AG09319 (cell line): ENCODE measurements around the gene RRP36.

Source experiments
- DNase-seq: peaks from one replicate; pipeline ENCODE4 v3.0.0-alpha.2; 2010; ENCODE audit warnings: low read depth; ENCODE audit errors: extremely low read depth
- CTCF ChIP-seq: IDR thresholded peaks from 2 replicates; pipeline ENCODE4 v1.5.1; 2011; ENCODE audit warnings: low read depth, mild to moderate bottlenecking, inconsistent platforms, low read length, moderate library complexity

RRP36 gene

GRCh38 chr6:43029120-43029519 is 7.7 kb downstream of the RRP36 start:
- no peak for DNase-seq
- TF ChIP-seq CTCF, result no peak

GRCh38 chr6:43032326-43032725 is 10.9 kb downstream of the RRP36 start:
- no peak for DNase-seq
- no peak for TF ChIP-seq CTCF

GRCh38 chr6:43033496-43034189 is 12.2 kb downstream of the RRP36 start:
- DNase-seq, result no peak
- TF ChIP-seq CTCF, result no peak

- DNase-seq, result no peak
- no peak for TF ChIP-seq CTCF
Observed at GRCh38 chr6:43034190-43034525, 12.7 kb downstream of the RRP36 start.

- TF ChIP-seq CTCF, result no peak
- DNase-seq, result no peak
Observed at GRCh38 chr6:43035495-43036194, 14.2 kb downstream of the RRP36 start.

GRCh38 chr6:43036712-43037111 is 15.3 kb downstream of the RRP36 start:
- TF ChIP-seq CTCF, result no peak
- DNase-seq, result no peak

GRCh38 chr6:43037197-43037596 is 15.8 kb downstream of the RRP36 start:
- no peak for DNase-seq
- no peak for TF ChIP-seq CTCF
